Measurements from ENCODE around the gene MACROD2.

The MACROD2 gene

GRCh38 chr20:15287329-15287728, 1292.0 kb downstream of the MACROD2 start:
- DNase-seq (ENCODE audit: low spot score): no peak

- no peak for DNase-seq (ENCODE audit: low spot score)
These were observed 1292.8 kb downstream of the MACROD2 start for GRCh38 chr20:15288106-15288505.

- DNase-seq (ENCODE audit: low spot score): no peak
These were observed 1294.0 kb downstream of the MACROD2 start for GRCh38 chr20:15289337-15289736.

- no peak for DNase-seq (ENCODE audit: low spot score)
These were observed 1297.1 kb downstream of the MACROD2 start for GRCh38 chr20:15292405-15292804.

- no peak for DNase-seq (ENCODE audit: low spot score)
These were observed 1301.1 kb downstream of the MACROD2 start for GRCh38 chr20:15296422-15296821.

GRCh38 chr20:15297059-15297875, 1302.0 kb downstream of the MACROD2 start:
- DNase-seq (ENCODE audit: low spot score): no peak

- no peak for DNase-seq (ENCODE audit: low spot score)
These were observed 1306.8 kb downstream of the MACROD2 start for GRCh38 chr20:15302075-15302474.

- DNase-seq (ENCODE audit: low spot score): no peak
These were observed 1315.0 kb downstream of the MACROD2 start for GRCh38 chr20:15310361-15310760.

GRCh38 chr20:15316556-15316955, 1321.2 kb downstream of the MACROD2 start:
- DNase-seq (ENCODE audit: low spot score): no peak

GRCh38 chr20:15317546-15318232, 1322.4 kb downstream of the MACROD2 start:
- no peak for DNase-seq (ENCODE audit: low spot score)

GRCh38 chr20:15318682-15319081, 1323.4 kb downstream of the MACROD2 start:
- no peak for DNase-seq (ENCODE audit: low spot score)

- no peak for DNase-seq (ENCODE audit: low spot score)
These were observed 1324.1 kb downstream of the MACROD2 start for GRCh38 chr20:15319439-15319838.

- DNase-seq (ENCODE audit: low spot score): no peak
These were observed 1325.6 kb downstream of the MACROD2 start for GRCh38 chr20:15320941-15321340.

- DNase-seq (ENCODE audit: low spot score): no peak
These were observed 1331.8 kb downstream of the MACROD2 start for GRCh38 chr20:15327123-15327522.

- DNase-seq (ENCODE audit: low spot score): no peak
These were observed 1332.8 kb downstream of the MACROD2 start for GRCh38 chr20:15328084-15328483.

GRCh38 chr20:15332711-15333160, 1337.4 kb downstream of the MACROD2 start:
- no peak for DNase-seq (ENCODE audit: low spot score)

GRCh38 chr20:15333170-15333569, 1337.9 kb downstream of the MACROD2 start:
- DNase-seq (ENCODE audit: low spot score): no peak

- DNase-seq (ENCODE audit: low spot score): no peak
These were observed 1340.7 kb downstream of the MACROD2 start for GRCh38 chr20:15336011-15336410.

- no peak for DNase-seq (ENCODE audit: low spot score)
These were observed 1341.2 kb downstream of the MACROD2 start for GRCh38 chr20:15336536-15336935.

- DNase-seq (ENCODE audit: low spot score): no peak
These were observed 1343.9 kb downstream of the MACROD2 start for GRCh38 chr20:15339264-15339663.

- no peak for DNase-seq (ENCODE audit: low spot score)
These were observed 1347.7 kb downstream of the MACROD2 start for GRCh38 chr20:15342991-15343523.

GRCh38 chr20:15345287-15345686, 1350.0 kb downstream of the MACROD2 start:
- no peak for DNase-seq (ENCODE audit: low spot score)

GRCh38 chr20:15346657-15347280, 1351.5 kb downstream of the MACROD2 start:
- no peak for DNase-seq (ENCODE audit: low spot score)
